Smooth muscle cell (in vitro differentiated cells): Measurements from ENCODE around the gene DTX1. TPM values are rescaled to one million over a fixed set of nuclear protein-coding genes. Genes with fewer than 3 reads are reported as not detected.

Experiments used
- DNase-seq: peaks from one replicate; lab custom pipeline; 2025; ENCODE audit not compliant: unreplicated experiment; lab: John Stamatoyannopoulos, UW
- H2AFZ ChIP-seq: fragments of 200-600 bp; sonication (generic); 2 replicates; pipeline ENCODE4 v1.6.0; 2016; ENCODE audit warnings: antibody characterized with exemption, low read depth, mild to moderate bottlenecking
- H3F3A ChIP-seq: fragments of 200-600 bp; sonication (generic); 2 replicates; pipeline ENCODE4 v1.6.0; 2017; ENCODE audit warnings: antibody characterized with exemption, low read depth
- H3K27ac ChIP-seq: fragments of 200-600 bp; sonication (generic); 2 replicates; pipeline ENCODE4 v1.5.1; 2016; ENCODE audit warnings: low read depth, mild to moderate bottlenecking
- H3K27me3 ChIP-seq: fragments of 200-600 bp; sonication (generic); 2 replicates; pipeline ENCODE4 v1.6.1; 2016; ENCODE audit warnings: low read depth, mild to moderate bottlenecking
- H3K36me3 ChIP-seq: fragments of 200-600 bp; sonication (generic); 2 replicates; pipeline ENCODE4 v1.5.1; 2016; ENCODE audit warnings: low read depth
- H3K4me1 ChIP-seq: fragments of 200-600 bp; sonication (generic); 2 replicates; pipeline ENCODE4 v1.5.1; 2016; ENCODE audit warnings: low read depth
- H3K4me2 ChIP-seq: fragments of 200-600 bp; sonication (generic); 2 replicates; pipeline ENCODE4 v1.6.0; 2016; ENCODE audit warnings: mild to moderate bottlenecking
- H3K4me3 ChIP-seq: fragments of 200-600 bp; sonication (generic); 2 replicates; pipeline ENCODE4 v1.5.1; 2016; ENCODE audit warnings: mild to moderate bottlenecking
- H3K79me2 ChIP-seq: fragments of 200-600 bp; sonication (generic); 2 replicates; pipeline ENCODE4 v1.6.0; 2016; ENCODE audit warnings: low read depth, mild to moderate bottlenecking
- H3K9ac ChIP-seq: fragments of 200-600 bp; sonication (generic); 2 replicates; pipeline ENCODE4 v1.6.0; 2016; ENCODE audit warnings: low read depth
- H3K9me3 ChIP-seq: fragments of 200-600 bp; sonication (generic); replicated peaks from 2 replicates; pipeline ENCODE4 v1.5.1; 2016; ENCODE audit warnings: low read depth
- H4K20me1 ChIP-seq: fragments of 200-600 bp; sonication (generic); 2 replicates; pipeline ENCODE4 v1.6.0; 2016; ENCODE audit warnings: low read depth
- WGBS: methylation state at CpG from one replicate; pipeline ENCODE4 v1.1.7; 2016; ENCODE audit warnings: low lambda C conversion rate; 5-methylcytosine and 5-hydroxymethylcytosine counted together
- polyA plus RNA-seq: library from polyadenylated mRNA; unstranded; fragments of >200 nt; fragmentation: Nextera tagmentation; extraction: Ambion mirVana; gene quantifications from 2 replicates; pipeline ENCODE4 v1.2.1, GENCODE V29; 2016
- total RNA-seq: library from RNA; depleted of rRNA; stranded (reverse); fragments of >200 nt; gene quantifications from 2 replicates; pipeline ENCODE4 v1.2.3, GENCODE V29; 2014
- TF ChIP-seq, protein P1 (sequence below): fragments of 200-600 bp; sonication (generic); IDR thresholded peaks from 2 replicates; pipeline ENCODE4 v1.5.1; 2017; ENCODE audit warnings: borderline replicate concordance, mild to moderate bottlenecking, antibody characterized with exemption; ENCODE audit not compliant: insufficient read depth, poor library complexity, severe bottlenecking

The DTX1 gene
- total and polyA plus RNA-seq, 2 experiments from 2014 or later = 0.09 to 1.1 TPM

DNA sequence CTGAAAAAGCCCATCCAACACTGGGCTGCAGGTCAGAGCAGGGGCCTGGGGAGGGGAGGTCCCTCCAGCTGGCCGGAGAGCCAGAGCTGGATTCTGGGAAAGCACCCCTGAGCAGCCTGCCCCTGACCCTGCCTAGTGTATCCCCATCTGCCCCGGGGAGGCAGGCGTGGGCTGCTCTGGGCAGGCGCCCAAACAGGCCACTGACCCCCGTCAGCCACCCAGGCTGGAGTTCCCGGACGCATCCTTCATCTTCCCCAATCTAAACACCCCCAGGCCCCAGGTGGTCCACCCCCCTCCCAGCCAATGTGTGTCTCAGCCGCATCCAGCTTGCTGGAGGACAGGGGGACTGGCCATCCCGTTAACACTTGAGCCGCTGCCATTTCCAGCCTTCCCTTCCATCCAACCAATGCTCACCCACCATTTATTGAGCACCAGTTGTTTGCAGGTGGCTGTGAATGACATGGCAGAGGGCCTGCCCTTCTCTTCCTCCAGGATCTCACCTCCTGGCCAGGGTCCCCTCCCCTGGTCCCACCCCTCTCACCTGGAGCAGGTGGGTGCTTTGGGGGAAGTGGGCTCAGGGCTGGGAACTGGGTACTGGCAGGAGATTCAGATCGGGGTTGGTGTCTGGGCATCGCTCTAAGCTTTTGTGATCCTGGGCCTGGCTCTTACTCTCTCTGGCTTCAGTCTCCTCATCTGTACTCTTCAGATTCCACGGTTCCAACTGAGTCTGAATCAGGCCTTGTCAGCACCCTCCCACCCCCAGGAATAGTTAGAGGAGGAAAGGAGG, 743 bp upstream of the DTX1 start:
- Histone ChIP-seq H3K27me3 (peaks cover 93% of the 10 kb centered on the region), H4K20me1 (no peaks in the 10 kb centered on the region), H2AFZ (no peak overlapping the region), H3K4me1 (peaks cover 8% of the 10 kb centered on the region), H3K36me3 (no peaks in the 10 kb centered on the region), H3K27ac (no peak overlapping the region), H3K4me2 (no peak overlapping the region), H3F3A (no peaks in the 10 kb centered on the region), H3K4me3 (peak overlapping the region; percentile 55), H3K9me3 (no peaks in the 10 kb centered on the region), H3K9ac (no peak overlapping the region), H3K79me2 (no peaks in the 10 kb centered on the region)
- no peak for DNase-seq
- WGBS = 79% methylated on average over 10 of the region's 13 CpGs
- TF ChIP-seq, protein P1, sequence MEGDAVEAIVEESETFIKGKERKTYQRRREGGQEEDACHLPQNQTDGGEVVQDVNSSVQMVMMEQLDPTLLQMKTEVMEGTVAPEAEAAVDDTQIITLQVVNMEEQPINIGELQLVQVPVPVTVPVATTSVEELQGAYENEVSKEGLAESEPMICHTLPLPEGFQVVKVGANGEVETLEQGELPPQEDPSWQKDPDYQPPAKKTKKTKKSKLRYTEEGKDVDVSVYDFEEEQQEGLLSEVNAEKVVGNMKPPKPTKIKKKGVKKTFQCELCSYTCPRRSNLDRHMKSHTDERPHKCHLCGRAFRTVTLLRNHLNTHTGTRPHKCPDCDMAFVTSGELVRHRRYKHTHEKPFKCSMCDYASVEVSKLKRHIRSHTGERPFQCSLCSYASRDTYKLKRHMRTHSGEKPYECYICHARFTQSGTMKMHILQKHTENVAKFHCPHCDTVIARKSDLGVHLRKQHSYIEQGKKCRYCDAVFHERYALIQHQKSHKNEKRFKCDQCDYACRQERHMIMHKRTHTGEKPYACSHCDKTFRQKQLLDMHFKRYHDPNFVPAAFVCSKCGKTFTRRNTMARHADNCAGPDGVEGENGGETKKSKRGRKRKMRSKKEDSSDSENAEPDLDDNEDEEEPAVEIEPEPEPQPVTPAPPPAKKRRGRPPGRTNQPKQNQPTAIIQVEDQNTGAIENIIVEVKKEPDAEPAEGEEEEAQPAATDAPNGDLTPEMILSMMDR = no peak

GRCh38 chr12:113056381-113056630, 224 bp upstream of the DTX1 start:
- WGBS = 22% methylated on average over 8 of the region's 8 CpGs

GRCh38 chr12:113057565-113058485, 1.3 kb downstream of the DTX1 start:
- Histone ChIP-seq H3K4me1 (peaks cover 8% of the 10 kb centered on the region), H3K4me3 (no peak overlapping the region), H4K20me1 (no peaks in the 10 kb centered on the region), H3K9ac (no peak overlapping the region), H3K4me2 (no peak overlapping the region), H2AFZ (no peak overlapping the region), H3K9me3 (no peaks in the 10 kb centered on the region), H3K79me2 (no peaks in the 10 kb centered on the region), H3K27me3 (peaks cover 73% of the 10 kb centered on the region), H3K36me3 (no peaks in the 10 kb centered on the region), H3K27ac (no peak overlapping the region), H3F3A (no peaks in the 10 kb centered on the region)
- DNase-seq = no peak
- TF ChIP-seq, protein P1 = no peak
- WGBS = 68% methylated on average over 43 of the region's 44 CpGs

More at GRCh38 chr12:113056381-113056630, 224 bp upstream of the DTX1 start:
- Histone ChIP-seq H3K27me3 (peaks cover 88% of the 10 kb centered on the region), H3K36me3 (no peaks in the 10 kb centered on the region), H3K27ac (no peak overlapping the region), H3K9ac (no peak overlapping the region), H3K79me2 (no peaks in the 10 kb centered on the region), H3F3A (no peaks in the 10 kb centered on the region), H3K9me3 (no peaks in the 10 kb centered on the region), H3K4me2 (peak overlapping the region; percentile 88), H3K4me3 (peak overlapping the region; percentile 55), H3K4me1 (peaks cover 8% of the 10 kb centered on the region), H4K20me1 (no peaks in the 10 kb centered on the region), H2AFZ (no peak overlapping the region)
- DNase-seq = no peak
- TF ChIP-seq, protein P1 = no peak
